Esophagus muscularis mucosa (tissue), 3 donors: Measurements from ENCODE around the gene RSRC1.

Source experiments
- CTCF ChIP-seq, 3 experiments: fragments of 200-600 bp in 2 of 3; fragments of 450-650 bp in 1 of 3; sonication (generic) in 2 of 3; IDR thresholded peaks; one replicate each; pipeline ENCODE4 v1.5.1; 2017 to 2019; ENCODE audit warnings: antibody characterized with exemption in 3 of 3, mild to moderate bottlenecking in 2 of 3, moderate library complexity in 1 of 3
- POLR2A ChIP-seq: fragments of 450-650 bp; IDR thresholded peaks from one replicate; pipeline ENCODE4 v1.6.1; 2017; ENCODE audit warnings: antibody characterized with exemption, moderate library complexity, mild to moderate bottlenecking, low read depth
- POLR2AphosphoS5 ChIP-seq, 2 donors: sonication (generic); formaldehyde crosslinking; IDR thresholded peaks; one replicate each; pipeline ENCODE4 v1.6.1; 2017; ENCODE audit warnings: antibody characterized with exemption in 2 of 2

DNA sequence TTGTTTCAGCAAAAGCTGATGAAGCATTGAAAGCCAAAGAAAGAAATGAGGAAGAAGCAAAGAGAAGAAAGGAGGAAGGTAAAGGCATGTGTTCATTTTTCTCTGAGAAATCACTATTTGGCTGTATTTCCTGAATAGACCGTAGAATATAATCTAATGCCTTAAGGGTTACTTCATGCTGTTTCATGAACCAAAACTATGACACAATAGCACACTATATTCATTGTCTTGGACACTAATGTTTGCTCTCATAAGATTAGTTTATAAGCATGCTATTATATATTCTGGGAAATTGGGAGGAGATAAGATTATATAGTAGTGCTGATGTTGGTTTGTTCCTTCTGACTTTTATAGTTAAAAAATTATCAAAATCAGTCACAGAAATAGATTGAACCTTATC, 351.0 kb downstream of the RSRC1 start:
- no peak for TF ChIP-seq CTCF (IDR thresholded peaks at IDR 0.05)
- no peak for TF ChIP-seq POLR2A
- TF ChIP-seq POLR2AphosphoS5 (IDR thresholded peaks at IDR 0.05), result no peak
